Right lobe of liver (tissue), 6 donors: ENCODE results near the gene RAB1B. TPM values are rescaled to one million over a fixed set of nuclear protein-coding genes. Genes with fewer than 3 reads are reported as not detected.

Source experiments
- ATAC-seq, 4 donors: fragments of 200-7000 bp; cut with Tn5 transposase; one replicate each; pipeline ENCODE4 v1.9.1; 2020; ENCODE audit warnings: mild to moderate bottlenecking in 4 of 4, moderate library complexity in 4 of 4
- DNase-seq, 3 donors: peaks; one replicate each; pipeline ENCODE4 v3.0.0-alpha.2; 2020
- H3K27ac ChIP-seq, 3 donors: fragments of 200-600 bp; one replicate each; pipeline ENCODE4 v1.8.0; 2022
- H3K27me3 ChIP-seq, 2 donors: fragments of 200-600 bp; one replicate each; pipeline ENCODE4 v1.8.0; 2022
- H3K36me3 ChIP-seq, 4 donors: fragments of 200-600 bp; sonication (generic) in 1 of 4; one replicate each; pipeline versions ENCODE4 v1.5.1 to v1.8.0; 2017 to 2022; ENCODE audit warnings: control low read depth in 1 of 4
- H3K4me1 ChIP-seq, 4 donors: fragments of 200-600 bp; sonication (generic) in 1 of 4; one replicate each; pipeline versions ENCODE4 v1.5.1 to v1.8.0; 2017 to 2022; ENCODE audit warnings: control low read depth in 1 of 4
- H3K4me3 ChIP-seq, 3 donors: fragments of 200-600 bp; one replicate each; pipeline ENCODE4 v1.8.0; 2022
- H3K9me3 ChIP-seq, 4 donors: fragments of 200-600 bp; sonication (generic) in 1 of 4; one replicate each; pipeline versions ENCODE4 v1.5.1 to v1.8.0; 2017 to 2022; ENCODE audit warnings: control low read depth in 1 of 4
- CTCF ChIP-seq, 4 donors: fragments of 200-600 bp in 3 of 4; fragments of 450-650 bp in 1 of 4; IDR thresholded peaks; one replicate each; pipeline versions ENCODE4 v1.5.1 to v1.8.0; 2016 to 2022; ENCODE audit warnings: antibody characterized with exemption in 4 of 4, mild to moderate bottlenecking in 2 of 4
- POLR2A ChIP-seq: fragments of 450-650 bp; IDR thresholded peaks from one replicate; pipeline ENCODE4 v1.6.1; 2017; ENCODE audit warnings: antibody characterized with exemption, mild to moderate bottlenecking
- WGBS: methylation state at CpG from one replicate; pipeline ENCODE4 v1.1.6; 2018; ENCODE audit warnings: low coverage, low lambda C conversion rate; ENCODE audit not compliant: insufficient coverage; ENCODE audit errors: missing lambda C conversion rate; 5-methylcytosine and 5-hydroxymethylcytosine counted together
- intact Hi-C, 2 donors: fragments of 100-400 bp; cut with DNase I; formaldehyde crosslinking; loops; one replicate each; pipeline versions ENCODE4 v1.11.2 to v1.14.1; 2022
- total RNA-seq, 6 experiments: library from RNA; depleted of rRNA in 2 of 6; stranded (reverse); fragments of >200 nt in 2 of 6; fragmentation: NEBNext Ultra II Directional in 3 of 6; extraction: Animal tissue kit (Norgen Biotek cat#: 25700) in 3 of 6; gene quantifications; one replicate each; pipeline versions ENCODE4 v1.1.0 to v1.2.4, GENCODE V29; 2016 to 2023
- donor health status: DM: no; HTN: yes; CAD: no.
- donor health status: DM: no; HTN: no; CAD: no.
- donor health status: DM: no; HTN: no; CAD: no.
- donor health status: DM: no; HTN: yes; CAD: no.
- donor health status: DM: no; HTN: yes; CAD: no.

RAB1B gene
- total RNA-seq, 6 experiments from 2014 or later, result 52.3 to 69.0 (median 59.6) TPM

DNA sequence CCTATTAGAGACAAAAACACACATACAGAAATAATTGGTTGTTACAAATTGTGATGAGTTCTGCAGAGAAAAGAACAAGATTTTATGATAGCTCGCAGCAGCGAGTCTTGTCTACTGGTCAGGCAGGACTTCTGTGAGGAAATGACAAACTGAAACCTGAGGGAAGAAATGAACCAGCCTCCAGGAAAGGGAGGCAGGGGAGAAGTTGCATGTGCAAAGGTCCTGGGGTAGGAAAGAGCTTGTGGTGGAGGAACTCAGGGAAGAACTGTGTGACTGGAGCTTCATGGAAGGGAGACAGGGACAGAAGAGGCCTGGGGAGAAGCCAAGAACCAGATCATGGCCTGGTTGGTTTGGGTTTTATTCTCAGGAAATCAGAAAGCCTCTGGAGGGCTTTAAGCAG lies 9.2 kb upstream of the RAB1B start:
- Histone ChIP-seq H3K4me1 (peaks cover 0 to 9% (median 0%) of the 10 kb centered on the region in 4 donors), H3K4me3 (no peak overlapping the region), H3K36me3 (no peaks in the 10 kb centered on the region), H3K27ac (no peak overlapping the region), H3K9me3 (no peaks in the 10 kb centered on the region), H3K27me3 (no peaks in the 10 kb centered on the region)
- WGBS, result 100% methylated on average over 2 of the region's 2 CpGs
- DNase-seq (no peak), ATAC-seq (no peak)
- intact Hi-C loops, result no loop called here
- TF ChIP-seq CTCF (IDR thresholded peaks at IDR 0.05) (no peak), POLR2A (no peak)

DNA sequence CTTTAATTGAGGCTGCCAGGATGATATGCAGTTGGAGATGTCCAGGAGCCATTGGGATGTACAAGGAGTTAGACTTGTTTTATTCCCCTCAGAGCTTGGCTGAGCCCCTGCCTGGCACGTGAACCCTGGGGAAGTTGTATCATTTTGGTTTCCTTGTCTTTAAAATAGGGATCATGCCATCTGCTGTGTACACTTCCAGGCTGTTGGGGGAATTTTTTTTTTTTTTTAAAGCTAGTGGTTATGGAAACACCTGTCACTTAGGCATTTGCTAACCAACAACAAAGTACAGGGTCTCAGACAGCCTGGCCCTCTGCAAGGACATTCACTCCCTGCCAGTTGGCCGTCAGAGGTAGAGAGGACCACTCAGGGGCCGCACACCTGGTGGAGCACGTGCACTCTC lies 8.5 kb upstream of the RAB1B start:
- intact Hi-C loops, result no loop called here
- Histone ChIP-seq H3K36me3 (no peaks in the 10 kb centered on the region), H3K27me3 (no peaks in the 10 kb centered on the region), H3K4me1 (peaks cover 0 to 9% (median 0%) of the 10 kb centered on the region in 4 donors), H3K27ac (no peak overlapping the region), H3K4me3 (no peak overlapping the region), H3K9me3 (no peaks in the 10 kb centered on the region)
- DNase-seq, result no peak
- TF ChIP-seq POLR2A (no peak), CTCF (IDR thresholded peaks at IDR 0.05) (no peak)
- no CpG with 5 or more reads among the region's 4 CpGs for WGBS
- no peak for ATAC-seq

DNA sequence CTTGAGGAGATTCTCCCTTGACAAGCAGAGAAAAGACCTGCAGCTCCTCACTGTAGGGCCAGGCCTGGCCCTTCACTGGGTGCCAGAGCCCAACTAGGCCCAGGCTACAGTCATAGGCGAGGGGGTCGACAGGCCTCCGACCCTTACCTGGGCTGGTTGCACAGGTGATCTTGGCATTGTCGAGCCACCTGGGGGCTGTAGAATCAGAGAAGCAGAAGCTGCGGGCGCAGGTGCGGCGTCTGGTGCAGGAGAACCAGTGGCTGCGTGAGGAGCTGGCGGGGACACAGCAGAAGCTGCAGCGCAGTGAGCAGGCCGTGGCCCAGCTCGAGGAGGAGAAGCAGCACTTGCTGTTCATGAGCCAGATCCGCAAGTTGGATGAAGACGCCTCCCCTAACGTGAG lies 6.9 kb upstream of the RAB1B start:
- no peak for DNase-seq
- Histone ChIP-seq H3K36me3 (no peaks in the 10 kb centered on the region), H3K9me3 (no peaks in the 10 kb centered on the region), H3K27ac (no peak overlapping the region), H3K4me1 (peaks cover 0 to 9% (median 0%) of the 10 kb centered on the region in 4 donors), H3K27me3 (no peaks in the 10 kb centered on the region), H3K4me3 (no peak overlapping the region)
- TF ChIP-seq POLR2A (no peak), CTCF (IDR thresholded peaks at IDR 0.05) (no peak)
- WGBS, result 100% methylated on average over 2 of the region's 16 CpGs
- no peak for ATAC-seq
- intact Hi-C loops, result no loop called here

DNA sequence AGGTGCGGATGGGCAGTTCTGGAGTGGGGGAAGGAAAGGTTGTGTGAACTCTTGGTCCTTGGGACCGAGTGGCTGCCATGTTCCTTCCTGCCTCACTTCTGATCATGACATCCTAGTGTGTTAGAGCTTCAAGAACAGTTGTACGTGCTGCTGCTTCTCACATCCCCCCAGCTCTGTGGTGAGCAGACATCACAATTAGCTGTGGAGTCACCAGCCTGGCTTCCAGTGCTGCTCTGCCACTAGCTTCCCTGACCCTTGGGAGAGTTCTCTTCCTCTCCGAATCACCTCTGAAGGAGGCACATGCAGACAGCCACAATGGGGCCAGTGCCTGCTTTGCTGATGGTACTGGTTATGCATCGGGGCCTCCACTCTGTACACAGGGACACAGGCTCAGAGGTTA lies 6.2 kb upstream of the RAB1B start:
- TF ChIP-seq CTCF (IDR thresholded peaks at IDR 0.05) (no peak), POLR2A (no peak)
- WGBS, result 100% methylated on average over 1 of the region's 5 CpGs
- Histone ChIP-seq H3K27ac (no peak overlapping the region), H3K36me3 (no peaks in the 10 kb centered on the region), H3K27me3 (no peaks in the 10 kb centered on the region), H3K4me3 (no peak overlapping the region), H3K9me3 (no peaks in the 10 kb centered on the region), H3K4me1 (peaks cover 0 to 6% (median 2%) of the 10 kb centered on the region in 4 donors)
- no peak for DNase-seq
- intact Hi-C loops, result no loop called here
- no peak for ATAC-seq

DNA sequence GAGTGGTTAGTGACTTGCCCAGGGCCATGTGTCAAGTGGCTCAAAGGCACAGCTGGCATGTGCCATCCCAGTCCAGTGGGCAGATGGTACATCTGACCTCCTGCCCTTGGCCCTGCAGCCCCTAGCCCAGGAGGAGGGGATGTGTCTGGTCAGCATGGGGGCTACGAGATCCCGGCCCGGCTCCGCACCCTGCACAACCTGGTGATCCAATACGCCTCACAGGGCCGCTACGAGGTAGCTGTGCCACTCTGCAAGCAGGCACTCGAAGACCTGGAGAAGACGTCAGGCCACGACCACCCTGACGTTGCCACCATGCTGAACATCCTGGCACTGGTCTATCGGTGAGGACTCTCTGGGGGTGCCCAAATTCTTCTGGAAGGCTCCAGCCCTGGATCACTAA lies 5.7 kb upstream of the RAB1B start:
- no peak for DNase-seq
- no peak overlapping the region for H3K27ac ChIP-seq
- no peaks in the 10 kb centered on the region for H3K9me3 ChIP-seq
- no peak for ATAC-seq
- peaks cover 0 to 4% (median 2%) of the 10 kb centered on the region in 4 donors for H3K4me1 ChIP-seq
- H3K36me3 ChIP-seq, result no peaks in the 10 kb centered on the region
- H3K27me3 ChIP-seq, result no peaks in the 10 kb centered on the region
- intact Hi-C loops, result no loop called here
- no peak for TF ChIP-seq CTCF (IDR thresholded peaks at IDR 0.05)
- TF ChIP-seq POLR2A, result no peak
- no peak overlapping the region for H3K4me3 ChIP-seq
- WGBS, result no CpG with 5 or more reads among the region's 12 CpGs
